Activated CD8-positive, alpha-beta T cell treated with anti-CD3 and anti-CD28 coated beads, Interleukin-2, amount 10 ng/mL, durations not matched to agents 7 days and 5 days (primary cell): ENCODE results near the gene SPAG7. TPM values are rescaled to one million over a fixed set of nuclear protein-coding genes. Genes with fewer than 3 reads are reported as not detected.
A peak's percentile ranks its signal among the peaks of the same experiment; 100 is the strongest.

ENCODE experiments used
- ATAC-seq: fragments of 150-1000 bp; cut with Tn5 transposase; one replicate; pipeline ENCODE4 v1.10.0; 2021; ENCODE audit warnings: moderate library complexity
- CTCF ChIA-PET: fragments of 350-600 bp; sonication (Branson Sonifier 250); formaldehyde crosslinking; loops from one replicate; lab custom pipeline; 2021; ENCODE audit warnings: antibody characterized with exemption; lab: Charles Lee
- POLR2A ChIA-PET: fragments of 350-600 bp; sonication (Branson Sonifier 250); formaldehyde crosslinking; loops from one replicate; lab custom pipeline; 2021; ENCODE audit warnings: antibody characterized with exemption; lab: Charles Lee
- DNase-seq: peaks from one replicate; pipeline ENCODE4 v3.0.0-alpha.2; 2020
- H3K27ac Mint-ChIP-seq: one replicate; pipeline ENCODE4 v1.8.0; 2021; ENCODE audit warnings: mild to moderate bottlenecking, mixed read lengths
- H3K27me3 Mint-ChIP-seq: one replicate; pipeline ENCODE4 v1.8.0; 2021; ENCODE audit warnings: low read depth, mixed read lengths
- H3K36me3 Mint-ChIP-seq: one replicate; pipeline ENCODE4 v1.8.0; 2021; ENCODE audit warnings: low read depth, mixed read lengths
- H3K4me1 Mint-ChIP-seq: one replicate; pipeline ENCODE4 v1.8.0; 2021; ENCODE audit warnings: low read depth, mixed read lengths
- H3K4me3 Mint-ChIP-seq: one replicate; pipeline ENCODE4 v1.8.0; 2021; ENCODE audit warnings: mild to moderate bottlenecking, mixed read lengths
- H3K9me3 Mint-ChIP-seq: one replicate; pipeline ENCODE4 v1.8.0; 2022; ENCODE audit warnings: mixed read lengths; ENCODE audit not compliant: insufficient read depth
- total RNA-seq, 2 experiments: library from RNA; stranded (reverse); gene quantifications; one replicate each; pipeline ENCODE4 v1.2.3, GENCODE V29; 2021

Gene SPAG7
- total RNA-seq, 2 experiments from 2014 or later, result 52.3 to 53.6 TPM

DNA sequence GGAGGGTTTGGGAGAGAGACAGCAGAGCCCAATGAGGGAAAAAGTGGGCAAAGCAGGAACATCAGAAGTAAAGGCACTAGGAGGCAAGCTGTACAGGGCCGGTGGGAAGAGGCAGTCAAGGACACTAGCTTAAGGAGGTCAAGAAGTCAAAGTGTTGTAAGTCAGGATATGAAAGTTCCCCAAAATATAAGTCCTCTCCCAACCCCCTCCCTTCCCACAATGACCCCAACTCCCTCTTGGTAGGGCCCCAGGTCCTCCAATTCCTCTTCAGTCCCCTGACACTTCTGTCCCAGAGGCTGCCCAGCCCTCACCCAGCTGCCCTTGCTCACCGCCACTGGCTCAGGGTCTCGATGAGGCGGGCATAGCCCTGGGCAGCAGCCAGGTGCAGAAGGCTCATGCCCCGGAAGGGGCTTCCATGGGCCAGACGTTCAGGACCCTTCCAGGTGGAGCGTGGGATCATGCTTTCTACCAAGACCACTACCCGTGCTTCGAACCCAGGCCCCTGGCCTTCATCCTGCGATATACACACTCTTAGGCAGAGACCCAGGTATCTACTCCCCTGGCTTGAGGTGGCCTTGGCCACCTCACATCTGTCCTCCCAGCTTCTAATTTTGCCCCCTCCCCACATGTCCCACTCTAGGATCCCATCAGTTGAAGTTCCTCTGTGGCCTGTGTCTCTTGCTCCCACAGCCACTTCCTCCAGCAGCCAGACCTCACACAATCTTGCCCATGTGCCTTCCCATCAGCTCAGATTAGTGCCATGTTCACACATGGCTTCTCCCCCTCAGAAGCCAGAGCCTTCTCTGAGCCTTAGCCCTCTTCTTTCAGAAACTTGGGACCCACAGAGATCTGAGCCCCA, 5.9 kb upstream of the SPAG7 start:
- CTCF ChIA-PET, result interaction anchor here (0.7 kb wide), 1 partner anchor 33 kb away, joined by 3 read pairs; the partner anchor contains the start of genes RNF167 and SLC25A11
- no peak for ATAC-seq

DNA sequence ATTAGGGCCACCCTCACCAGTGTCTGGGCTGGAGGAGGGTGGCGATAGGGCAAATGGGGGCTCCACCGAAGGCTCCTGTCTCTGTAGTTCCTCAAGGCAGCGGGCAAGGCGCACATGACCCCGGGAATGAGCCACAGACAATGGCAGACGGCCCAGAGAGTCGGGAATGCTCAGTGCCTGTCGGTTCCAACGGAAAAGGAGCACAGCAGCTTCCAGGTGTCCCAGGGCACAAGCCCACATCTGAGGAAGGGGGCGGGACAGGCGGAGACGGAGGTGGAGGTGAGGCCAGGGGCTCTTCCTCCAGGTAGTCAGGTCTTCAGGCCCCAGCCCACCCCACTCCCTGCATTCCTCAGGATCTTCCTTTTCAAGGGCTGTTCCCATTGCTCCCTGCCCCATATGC, 5.1 kb upstream of the SPAG7 start:
- ATAC-seq (no peak), DNase-seq (no peak)
- Mint-ChIP-seq H3K27ac (no peak overlapping the region), H3K9me3 (no peaks in the 10 kb centered on the region), H3K27me3 (no peaks in the 10 kb centered on the region), H3K4me1 (peaks cover 21% of the 10 kb centered on the region), H3K36me3 (peaks cover 47% of the 10 kb centered on the region), H3K4me3 (no peak overlapping the region)
- CTCF ChIA-PET, result no interaction called here
- POLR2A ChIA-PET, result interaction anchor here (1.1 to 8.2 kb wide), 2 partner anchors 14 to 24 kb away, joined by 4 to 239 read pairs; partner anchors contain the start of genes ENO3 and PFN1

More for the DNA sequence above, 5.9 kb upstream of the SPAG7 start:
- Mint-ChIP-seq H3K36me3 (peaks cover 54% of the 10 kb centered on the region), H3K9me3 (no peaks in the 10 kb centered on the region), H3K4me1 (peaks cover 21% of the 10 kb centered on the region), H3K4me3 (no peak overlapping the region), H3K27me3 (no peaks in the 10 kb centered on the region), H3K27ac (peak overlapping the region; percentile 24)
- POLR2A ChIA-PET, result interaction anchor here (0.6 to 1.3 kb wide), 3 partner anchors 8 to 513 kb away, joined by 3 to 4 read pairs (median 4); partner anchors contain the start of genes DERL2 and MIS12
- no peak for DNase-seq

DNA sequence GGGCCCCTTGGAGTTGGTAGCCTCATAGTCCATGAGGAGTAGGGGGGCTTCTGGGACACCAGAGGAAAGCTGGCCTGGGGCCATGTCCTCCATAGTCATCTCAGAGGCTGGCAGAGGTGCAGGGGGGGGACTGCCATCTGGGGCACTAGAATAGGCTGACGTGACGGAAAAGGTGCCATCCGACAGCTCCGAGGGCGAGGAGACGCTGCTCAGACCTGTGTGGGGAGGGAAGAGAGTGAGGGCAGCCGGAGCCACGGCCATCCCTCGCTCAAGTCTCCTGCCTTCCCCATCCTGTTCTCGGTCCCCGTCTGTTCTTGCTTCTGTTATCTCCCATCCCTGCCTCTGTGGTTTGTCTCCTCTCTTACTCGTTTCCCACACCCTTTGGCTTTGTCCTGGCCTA, 4.7 kb upstream of the SPAG7 start:
- ATAC-seq (no peak), DNase-seq (no peak)
- CTCF ChIA-PET, result interaction anchor here (1.9 to 3.4 kb wide), 2 partner anchors 8 to 58 kb away, joined by 5 to 30 read pairs; no protein-coding TSS in a partner anchor
- Mint-ChIP-seq H3K27me3 (no peaks in the 10 kb centered on the region), H3K27ac (no peak overlapping the region), H3K4me3 (no peak overlapping the region), H3K9me3 (no peaks in the 10 kb centered on the region), H3K36me3 (peaks cover 43% of the 10 kb centered on the region), H3K4me1 (peaks cover 21% of the 10 kb centered on the region)
- POLR2A ChIA-PET, result interaction anchor here (8.2 kb wide), 1 partner anchor 23 kb away, joined by 239 read pairs; the partner anchor contains the start of genes ENO3 and PFN1

DNA sequence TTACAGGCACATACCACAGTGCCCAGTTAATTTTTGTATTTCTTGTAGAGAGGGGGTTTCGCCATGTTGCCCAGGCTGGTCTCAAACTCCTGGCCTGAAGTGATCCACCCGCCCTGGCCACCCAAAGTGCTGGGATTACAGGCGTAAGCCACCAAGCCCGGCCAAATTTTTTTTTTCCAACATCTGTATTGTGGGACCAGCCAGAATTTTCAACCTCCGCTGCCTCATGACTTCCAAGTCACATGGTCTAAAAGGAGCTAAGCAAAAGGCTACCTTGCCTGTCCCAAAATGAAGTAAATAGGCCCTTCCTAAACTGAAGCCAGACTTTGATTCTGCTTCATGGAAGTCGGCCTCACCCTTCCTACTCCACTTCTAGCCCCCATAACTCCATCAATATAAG, 4.2 kb upstream of the SPAG7 start:
- Mint-ChIP-seq H3K36me3 (peaks cover 39% of the 10 kb centered on the region), H3K9me3 (no peaks in the 10 kb centered on the region), H3K27me3 (no peaks in the 10 kb centered on the region), H3K4me3 (no peak overlapping the region), H3K27ac (no peak overlapping the region), H3K4me1 (peaks cover 21% of the 10 kb centered on the region)
- ATAC-seq, result no peak
- CTCF ChIA-PET, result interaction anchor here (1.6 to 3.4 kb wide), 3 partner anchors 9 to 62 kb away, joined by 5 to 30 read pairs (median 6); no protein-coding TSS in a partner anchor
- POLR2A ChIA-PET, result interaction anchor here (1.5 to 8.2 kb wide), 3 partner anchors 23 to 31 kb away, joined by 3 to 239 read pairs (median 101); partner anchors contain the start of genes ENO3, PFN1, RNF167 and SLC25A11
- DNase-seq, result no peak

DNA sequence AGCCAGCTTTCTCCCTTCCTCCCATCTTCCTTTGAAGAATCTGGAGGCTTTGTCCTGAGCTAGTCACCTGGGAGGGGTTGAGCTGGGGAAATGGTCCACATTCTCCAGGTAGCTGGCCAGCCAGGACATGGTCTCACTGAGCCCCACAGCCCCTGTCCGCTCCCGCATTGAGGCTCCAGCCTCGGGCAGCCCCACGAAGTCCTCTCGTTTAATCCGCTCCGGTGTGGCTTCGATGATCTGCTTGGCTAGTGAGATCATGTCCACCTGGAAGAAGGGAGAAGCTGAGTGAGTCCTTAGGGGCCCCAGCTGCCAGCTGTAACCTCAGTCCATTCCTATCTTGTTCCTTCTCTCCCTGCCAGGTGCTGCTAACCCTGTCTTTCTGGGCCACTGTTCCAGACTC, 2.7 kb upstream of the SPAG7 start:
- Mint-ChIP-seq H3K9me3 (no peaks in the 10 kb centered on the region), H3K36me3 (peaks cover 44% of the 10 kb centered on the region), H3K4me1 (peaks cover 32% of the 10 kb centered on the region), H3K27ac (peak overlapping the region; percentile 60), H3K4me3 (no peak overlapping the region), H3K27me3 (no peaks in the 10 kb centered on the region)
- DNase-seq (no peak), ATAC-seq (no peak)
- ChIA-PET CTCF (interaction anchor here (0.8 to 3.4 kb wide), 7 partner anchors 10 to 92 kb away, joined by 3 to 30 read pairs (median 5); partner anchors contain the start of gene C17orf107), POLR2A (interaction anchor here (0.8 to 8.2 kb wide), 4 partner anchors 21 to 61 kb away, joined by 3 to 239 read pairs (median 52); partner anchors contain the start of genes ENO3, PFN1, RNF167 and SLC25A11)

DNA sequence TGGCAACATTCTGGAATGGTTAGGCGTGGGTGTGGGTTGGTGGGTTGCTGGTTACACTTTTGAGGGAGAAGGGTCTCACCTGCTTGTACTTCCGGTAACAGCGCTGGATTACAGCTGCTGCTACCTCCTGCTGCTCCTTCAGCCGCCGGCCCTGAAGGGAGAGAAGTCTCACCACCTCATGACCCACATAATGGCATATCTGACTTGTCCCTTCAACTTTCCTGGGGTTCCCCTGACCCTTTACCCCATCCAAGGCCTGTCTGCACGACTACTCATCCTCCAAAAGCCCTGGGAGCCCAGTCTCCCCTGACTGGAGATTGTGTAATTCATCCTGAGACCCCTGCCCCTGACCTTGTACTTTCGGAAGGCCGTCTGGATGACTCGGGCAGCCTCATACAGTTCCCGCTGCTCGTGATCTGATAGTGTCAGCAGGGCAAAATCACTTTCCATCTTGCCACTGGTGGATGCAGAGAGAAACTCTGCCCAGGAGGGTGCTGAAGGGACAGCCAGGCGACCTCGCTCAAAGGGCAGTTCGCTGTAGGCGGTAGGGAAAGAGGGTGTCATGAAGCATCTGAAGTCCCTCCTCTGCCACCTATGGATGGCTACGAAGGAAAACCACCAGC, 2.0 kb upstream of the SPAG7 start:
- CTCF ChIA-PET, result interaction anchor here (0.8 to 3.4 kb wide), 7 partner anchors 11 to 92 kb away, joined by 3 to 30 read pairs (median 5); partner anchors contain the start of genes C17orf107 and CAMTA2
- POLR2A ChIA-PET, result interaction anchor here (0.8 to 8.2 kb wide), 3 partner anchors 20 to 60 kb away, joined by 3 to 239 read pairs (median 101); partner anchors contain the start of genes ENO3, PFN1, RNF167 and SLC25A11
- H3K27ac Mint-ChIP-seq, result no peak overlapping the region
- peaks cover 47% of the 10 kb centered on the region for H3K36me3 Mint-ChIP-seq
- ATAC-seq, result no peak
- no peaks in the 10 kb centered on the region for H3K27me3 Mint-ChIP-seq
- H3K4me3 Mint-ChIP-seq, result no peak overlapping the region
- peaks cover 34% of the 10 kb centered on the region for H3K4me1 Mint-ChIP-seq
- no peaks in the 10 kb centered on the region for H3K9me3 Mint-ChIP-seq
- peak; percentile 30 for DNase-seq

DNA sequence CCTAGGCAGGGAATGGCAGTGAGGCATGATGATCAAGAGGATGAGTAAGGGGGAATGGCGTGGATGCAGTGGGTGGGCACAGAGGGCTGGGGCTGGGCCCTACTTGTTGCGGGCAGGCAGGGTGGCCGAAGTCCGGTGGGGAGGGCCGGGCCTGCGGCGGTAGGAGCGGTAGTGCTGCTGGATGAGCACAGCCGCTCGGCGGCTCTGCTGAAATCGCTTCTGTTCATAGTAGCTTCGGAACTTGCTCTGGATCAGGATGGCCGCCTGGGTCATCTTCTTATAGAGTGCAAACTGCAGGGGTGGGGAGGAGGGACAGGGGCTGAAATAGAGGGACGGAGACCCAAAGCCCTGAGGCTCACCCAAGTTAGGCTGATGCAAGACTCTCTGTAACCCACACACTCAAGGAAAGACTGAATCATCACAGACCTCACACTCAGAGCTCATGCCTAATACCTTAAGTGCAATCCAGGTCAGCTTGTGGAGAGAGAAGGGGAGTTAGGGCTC, 1.5 kb upstream of the SPAG7 start:
- DNase-seq (peak; percentile 55), ATAC-seq (no peak)
- no peak overlapping the region for H3K4me3 Mint-ChIP-seq
- no peaks in the 10 kb centered on the region for H3K9me3 Mint-ChIP-seq
- peaks cover 44% of the 10 kb centered on the region for H3K36me3 Mint-ChIP-seq
- H3K27me3 Mint-ChIP-seq, result no peaks in the 10 kb centered on the region
- no peak overlapping the region for H3K27ac Mint-ChIP-seq
- ChIA-PET POLR2A (interaction anchor here (0.7 to 8.2 kb wide), 5 partner anchors 13 to 60 kb away, joined by 3 to 239 read pairs (median 5); partner anchors contain the start of genes ENO3, PFN1, RNF167 and SLC25A11), CTCF (interaction anchor here (0.8 to 3.4 kb wide), 5 partner anchors 11 to 60 kb away, joined by 3 to 30 read pairs (median 10); partner anchors contain the start of genes CAMTA2 and ENO3)
- H3K4me1 Mint-ChIP-seq, result peaks cover 31% of the 10 kb centered on the region

DNA sequence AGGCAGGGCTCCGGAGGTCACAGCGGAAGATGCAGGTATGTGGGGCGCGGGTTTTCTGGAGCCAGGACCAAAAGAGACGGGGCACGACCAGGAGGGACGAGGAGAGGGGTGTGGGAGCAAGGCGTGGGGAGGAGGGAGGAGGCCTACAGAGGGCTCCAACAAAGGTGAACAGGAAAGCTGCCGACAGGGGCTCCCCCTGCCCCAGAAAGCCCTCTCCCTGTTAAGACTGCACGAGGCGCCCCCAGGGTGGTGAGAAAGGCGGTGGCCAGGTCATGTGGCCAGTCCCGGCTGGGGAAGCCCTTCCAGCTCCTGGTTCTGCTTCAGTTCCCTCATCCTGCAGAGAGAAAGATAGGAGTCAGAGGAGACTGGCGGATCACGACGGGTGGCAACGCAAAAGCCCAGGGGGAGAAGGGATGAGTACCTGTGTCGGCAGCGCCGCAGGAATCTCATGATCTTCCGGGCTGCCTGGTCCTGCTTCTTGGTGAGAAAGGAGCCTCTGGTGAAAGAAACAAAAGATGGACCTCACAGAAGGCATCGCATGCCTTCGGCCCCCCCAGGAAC, 949 bp upstream of the SPAG7 start:
- CTCF ChIA-PET, result interaction anchor here (0.8 to 3.7 kb wide), 6 partner anchors 11 to 63 kb away, joined by 3 to 26 read pairs (median 10); partner anchors contain the start of genes CAMTA2, ENO3, RNF167 and SLC25A11
- POLR2A ChIA-PET, result interaction anchor here (0.7 to 8.2 kb wide), 8 partner anchors 11 to 60 kb away, joined by 3 to 239 read pairs (median 5); partner anchors contain the start of genes ENO3, PFN1, RNF167 and SLC25A11
- H3K36me3 Mint-ChIP-seq, result peaks cover 40% of the 10 kb centered on the region

DNA sequence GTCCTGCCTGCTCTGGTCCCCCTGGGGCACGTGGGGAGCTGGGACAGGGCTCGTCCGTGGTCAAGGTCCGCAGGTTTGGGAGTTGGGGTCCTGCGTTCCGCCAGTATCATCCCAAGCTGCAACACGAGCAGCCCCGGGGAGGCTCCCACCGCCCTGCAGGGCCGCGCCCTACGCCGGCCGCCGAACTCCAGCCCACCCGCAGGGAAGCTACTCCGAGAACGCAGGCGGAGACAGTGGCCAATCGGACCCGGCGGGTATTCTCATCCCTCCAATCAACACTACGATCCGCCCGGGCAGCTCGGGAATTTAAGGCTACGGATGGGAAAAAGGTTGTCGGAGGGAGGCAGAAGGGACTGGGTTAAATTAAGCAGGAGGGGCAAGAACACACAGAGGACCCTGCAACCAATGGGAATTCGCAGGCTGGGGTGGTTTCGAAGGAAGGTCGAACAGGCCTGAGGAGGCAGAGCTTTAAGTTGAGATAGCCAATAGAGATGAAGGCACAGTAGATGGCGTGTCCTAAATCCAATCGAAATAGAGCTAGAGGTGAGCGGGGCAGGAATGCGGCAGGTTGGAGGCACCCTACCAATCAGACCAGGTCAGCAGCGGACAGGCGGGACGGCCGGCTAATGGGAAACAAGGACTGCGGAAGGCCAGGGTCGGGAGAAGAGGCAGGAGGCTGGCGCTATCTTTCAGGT, 626 bp downstream of the SPAG7 start:
- peak; percentile 98 for DNase-seq
- Mint-ChIP-seq H3K4me1 (peaks cover 22% of the 10 kb centered on the region), H3K27me3 (no peaks in the 10 kb centered on the region), H3K4me3 (no peak overlapping the region), H3K36me3 (peaks cover 29% of the 10 kb centered on the region), H3K27ac (no peak overlapping the region), H3K9me3 (no peaks in the 10 kb centered on the region)
- ATAC-seq, result peak; percentile 93
- CTCF ChIA-PET, result interaction anchor here (0.6 to 3.7 kb wide), 18 partner anchors 11 to 176 kb away, joined by 3 to 30 read pairs (median 7); partner anchors contain the start of genes C17orf107, CAMTA2, CHRNE and ENO3
- POLR2A ChIA-PET, result interaction anchor here (0.8 to 8.2 kb wide), 10 partner anchors 10 to 257 kb away, joined by 3 to 239 read pairs (median 4); partner anchors contain the start of genes ARRB2, ENO3, PFN1 and RNF167

More for the DNA sequence above, 949 bp upstream of the SPAG7 start:
- Mint-ChIP-seq H3K4me1 (peaks cover 25% of the 10 kb centered on the region), H3K9me3 (no peaks in the 10 kb centered on the region), H3K4me3 (no peak overlapping the region), H3K27ac (no peak overlapping the region), H3K27me3 (no peaks in the 10 kb centered on the region)
- no peak for ATAC-seq
- no peak for DNase-seq
